Measurements from ENCODE around the gene SVIL. TPM values are rescaled to one million over a fixed set of nuclear protein-coding genes. Genes with fewer than 3 reads are reported as not detected.
A peak's percentile ranks its signal among the peaks of the same experiment; 100 is the strongest.

Gene SVIL
- total and polyA plus RNA-seq, 7 donors = 8.3 to 1,443 (median 637) TPM

GRCh38 chr10:29603223-29603896 is 31.4 kb downstream of the SVIL start:
- H3K4me1 ChIP-seq = peaks cover 0 to 99% (median 83%) of the 10 kb centered on the region in 4 donors
- no peak for TF ChIP-seq EP300 (IDR thresholded peaks at IDR 0.05)
- no peak for TF ChIP-seq CTCF (IDR thresholded peaks at IDR 0.05)
- no peak for TF ChIP-seq POLR2AphosphoS5 (IDR thresholded peaks at IDR 0.05)
- no peak for TF ChIP-seq POLR2A (IDR thresholded peaks at IDR 0.05)
- intact Hi-C loops (cut with DNase I) = no loop called here
- H3K36me3 ChIP-seq = peaks cover 0 to 26% (median 11%) of the 10 kb centered on the region in 4 donors
- 73 to 83% methylated on average over 3 of the region's 3 CpGs for WGBS, 2 donors
- no peaks in the 10 kb centered on the region for H3K9me3 ChIP-seq
- peak overlapping the region in 3 of 4 donors; percentile 1 to 75 (median 34) for H3K27ac ChIP-seq
- no peak overlapping the region for H3K4me3 ChIP-seq
- no peaks in the 10 kb centered on the region for H3K27me3 ChIP-seq
- peak; percentile 20 for DNase-seq

GRCh38 chr10:29600821-29601220 is 34.0 kb downstream of the SVIL start:
- no peaks in the 10 kb centered on the region for H3K27me3 ChIP-seq
- H3K36me3 ChIP-seq = peaks cover 0 to 34% (median 14%) of the 10 kb centered on the region in 4 donors
- H3K4me1 ChIP-seq = peaks cover 0 to 98% (median 78%) of the 10 kb centered on the region in 4 donors
- TF ChIP-seq CTCF (IDR thresholded peaks at IDR 0.05) (no peak), POLR2A (IDR thresholded peaks at IDR 0.05) (no peak), POLR2AphosphoS5 (IDR thresholded peaks at IDR 0.05) (no peak), EP300 (IDR thresholded peaks at IDR 0.05) (no peak)
- no peak for DNase-seq
- no peak overlapping the region for H3K4me3 ChIP-seq
- H3K27ac ChIP-seq = peak overlapping the region; percentile 24 to 82 (median 74)
- intact Hi-C loops (cut with DNase I) = no loop called here
- 91 to 96% methylated on average over 6 of the region's 6 CpGs for WGBS, 2 donors
- no peaks in the 10 kb centered on the region for H3K9me3 ChIP-seq

- H3K27me3 ChIP-seq = no peaks in the 10 kb centered on the region
- WGBS, 2 donors = 92 to 93% methylated on average over 2 of the region's 2 CpGs
- DNase-seq = no peak
- no peak for TF ChIP-seq POLR2AphosphoS5 (IDR thresholded peaks at IDR 0.05)
- no peak for TF ChIP-seq EP300 (IDR thresholded peaks at IDR 0.05)
- no peak for TF ChIP-seq POLR2A (IDR thresholded peaks at IDR 0.05)
- no peak for TF ChIP-seq CTCF (IDR thresholded peaks at IDR 0.05)
- H3K4me1 ChIP-seq = peaks cover 0 to 98% (median 83%) of the 10 kb centered on the region in 4 donors
- no peaks in the 10 kb centered on the region for H3K9me3 ChIP-seq
- H3K4me3 ChIP-seq = no peak overlapping the region
- intact Hi-C loops (cut with DNase I) = no loop called here
- peak overlapping the region; percentile 57 to 82 (median 74) for H3K27ac ChIP-seq
- peaks cover 0 to 42% (median 15%) of the 10 kb centered on the region in 4 donors for H3K36me3 ChIP-seq
Observed at GRCh38 chr10:29600067-29600466, 34.7 kb downstream of the SVIL start.

GRCh38 chr10:29598851-29599311 is 35.9 kb downstream of the SVIL start:
- Histone ChIP-seq H3K4me3 (no peak overlapping the region), H3K4me1 (peaks cover 0 to 98% (median 86%) of the 10 kb centered on the region in 4 donors), H3K9me3 (no peaks in the 10 kb centered on the region), H3K27ac (peak overlapping the region; percentile 57 to 82 (median 74)), H3K27me3 (no peaks in the 10 kb centered on the region), H3K36me3 (peaks cover 0 to 47% (median 16%) of the 10 kb centered on the region in 4 donors)
- WGBS, 2 donors = 69 to 73% methylated on average over 6 of the region's 6 CpGs
- DNase-seq = no peak
- peak in 3 of 4 donors; percentile 17 to 46 (median 45) for TF ChIP-seq POLR2AphosphoS5 (IDR thresholded peaks at IDR 0.05)
- TF ChIP-seq EP300 (IDR thresholded peaks at IDR 0.05) = no peak
- intact Hi-C loops (cut with DNase I) = no loop called here

- WGBS, 2 donors = 94 to 96% methylated on average over 11 of the region's 11 CpGs
- Histone ChIP-seq H3K4me1 (peaks cover 0 to 98% (median 90%) of the 10 kb centered on the region in 4 donors), H3K36me3 (peaks cover 0 to 34% (median 8%) of the 10 kb centered on the region in 4 donors), H3K4me3 (no peak overlapping the region), H3K9me3 (no peaks in the 10 kb centered on the region), H3K27me3 (no peaks in the 10 kb centered on the region), H3K27ac (peak overlapping the region; percentile 57 to 82 (median 74))
- intact Hi-C loops (cut with DNase I) = no loop called here
- DNase-seq = no peak
- TF ChIP-seq POLR2A (IDR thresholded peaks at IDR 0.05) (no peak), POLR2AphosphoS5 (IDR thresholded peaks at IDR 0.05) (peak in 1 of 4 donors; percentile 15)
Observed at GRCh38 chr10:29596826-29597225, 37.9 kb downstream of the SVIL start.
